SH-SY5Y (cell line): ENCODE results near the gene GPC5.

Source experiments
- GATA2 ChIP-seq: IDR thresholded peaks from 2 replicates; pipeline ENCODE4 v1.6.1; 2011; ENCODE audit warnings: mild to moderate bottlenecking, low read depth, low read length
- GATA3 ChIP-seq: IDR thresholded peaks from 2 replicates; pipeline ENCODE4 v1.6.1; 2011; ENCODE audit warnings: low read depth, mild to moderate bottlenecking, low read length, moderate library complexity

The GPC5 gene

GRCh38 chr13:92602560-92602959 is 1204.1 kb downstream of the GPC5 start:
- TF ChIP-seq GATA3: no peak

- TF ChIP-seq GATA3 (no peak), GATA2 (no peak)
These were observed 1211.0 kb downstream of the GPC5 start for GRCh38 chr13:92609376-92609775.

GRCh38 chr13:92612892-92613291 is 1214.5 kb downstream of the GPC5 start:
- TF ChIP-seq GATA2 (no peak), GATA3 (no peak)

- TF ChIP-seq GATA3: no peak
- TF ChIP-seq GATA2: no peak
These were observed 1215.5 kb downstream of the GPC5 start for GRCh38 chr13:92613921-92614320.

- TF ChIP-seq GATA2: no peak
- TF ChIP-seq GATA3: no peak
These were observed 1223.6 kb downstream of the GPC5 start for GRCh38 chr13:92621985-92622384.

GRCh38 chr13:92622905-92623304 is 1224.5 kb downstream of the GPC5 start:
- TF ChIP-seq GATA2 (no peak), GATA3 (no peak)

GRCh38 chr13:92626274-92626673 is 1227.9 kb downstream of the GPC5 start:
- no peak for TF ChIP-seq GATA2
- no peak for TF ChIP-seq GATA3

- TF ChIP-seq GATA2: no peak
- no peak for TF ChIP-seq GATA3
These were observed 1242.5 kb downstream of the GPC5 start for GRCh38 chr13:92640936-92641335.

GRCh38 chr13:92649140-92649813 is 1250.9 kb downstream of the GPC5 start:
- no peak for TF ChIP-seq GATA2
- no peak for TF ChIP-seq GATA3

- TF ChIP-seq GATA2: no peak
- no peak for TF ChIP-seq GATA3
These were observed 1257.7 kb downstream of the GPC5 start for GRCh38 chr13:92656103-92656502.

- no peak for TF ChIP-seq GATA3
- TF ChIP-seq GATA2: no peak
These were observed 1258.2 kb downstream of the GPC5 start for GRCh38 chr13:92656648-92657047.

GRCh38 chr13:92657565-92657964 is 1259.1 kb downstream of the GPC5 start:
- TF ChIP-seq GATA2: no peak
- TF ChIP-seq GATA3: no peak

GRCh38 chr13:92658293-92658692 is 1259.9 kb downstream of the GPC5 start:
- TF ChIP-seq GATA3 (no peak), GATA2 (no peak)

- TF ChIP-seq GATA3 (no peak), GATA2 (no peak)
These were observed 1263.0 kb downstream of the GPC5 start for GRCh38 chr13:92661406-92661805.

GRCh38 chr13:92668157-92668556 is 1269.7 kb downstream of the GPC5 start:
- TF ChIP-seq GATA2: no peak
- no peak for TF ChIP-seq GATA3

GRCh38 chr13:92670096-92670495 is 1271.7 kb downstream of the GPC5 start:
- TF ChIP-seq GATA2 (no peak), GATA3 (no peak)

GRCh38 chr13:92671821-92672220 is 1273.4 kb downstream of the GPC5 start:
- TF ChIP-seq GATA2 (no peak), GATA3 (no peak)

- no peak for TF ChIP-seq GATA2
- no peak for TF ChIP-seq GATA3
These were observed 1277.8 kb downstream of the GPC5 start for GRCh38 chr13:92676246-92676645.
